Smooth muscle cell (in vitro differentiated cells): Measurements from ENCODE around the gene IGSF23. TPM values are rescaled to one million over a fixed set of nuclear protein-coding genes. Genes with fewer than 3 reads are reported as not detected.

Experiments
- DNase-seq: peaks from one replicate; lab custom pipeline; 2025; ENCODE audit not compliant: unreplicated experiment; lab: John Stamatoyannopoulos, UW
- H2AFZ ChIP-seq: fragments of 200-600 bp; sonication (generic); 2 replicates; pipeline ENCODE4 v1.6.0; 2016; ENCODE audit warnings: antibody characterized with exemption, low read depth, mild to moderate bottlenecking
- H3F3A ChIP-seq: fragments of 200-600 bp; sonication (generic); 2 replicates; pipeline ENCODE4 v1.6.0; 2017; ENCODE audit warnings: antibody characterized with exemption, low read depth
- H3K27ac ChIP-seq: fragments of 200-600 bp; sonication (generic); 2 replicates; pipeline ENCODE4 v1.5.1; 2016; ENCODE audit warnings: low read depth, mild to moderate bottlenecking
- H3K27me3 ChIP-seq: fragments of 200-600 bp; sonication (generic); 2 replicates; pipeline ENCODE4 v1.6.1; 2016; ENCODE audit warnings: low read depth, mild to moderate bottlenecking
- H3K36me3 ChIP-seq: fragments of 200-600 bp; sonication (generic); 2 replicates; pipeline ENCODE4 v1.5.1; 2016; ENCODE audit warnings: low read depth
- H3K4me1 ChIP-seq: fragments of 200-600 bp; sonication (generic); 2 replicates; pipeline ENCODE4 v1.5.1; 2016; ENCODE audit warnings: low read depth
- H3K4me2 ChIP-seq: fragments of 200-600 bp; sonication (generic); 2 replicates; pipeline ENCODE4 v1.6.0; 2016; ENCODE audit warnings: mild to moderate bottlenecking
- H3K4me3 ChIP-seq: fragments of 200-600 bp; sonication (generic); 2 replicates; pipeline ENCODE4 v1.5.1; 2016; ENCODE audit warnings: mild to moderate bottlenecking
- H3K79me2 ChIP-seq: fragments of 200-600 bp; sonication (generic); 2 replicates; pipeline ENCODE4 v1.6.0; 2016; ENCODE audit warnings: low read depth, mild to moderate bottlenecking
- H3K9ac ChIP-seq: fragments of 200-600 bp; sonication (generic); 2 replicates; pipeline ENCODE4 v1.6.0; 2016; ENCODE audit warnings: low read depth
- H3K9me3 ChIP-seq: fragments of 200-600 bp; sonication (generic); replicated peaks from 2 replicates; pipeline ENCODE4 v1.5.1; 2016; ENCODE audit warnings: low read depth
- H4K20me1 ChIP-seq: fragments of 200-600 bp; sonication (generic); 2 replicates; pipeline ENCODE4 v1.6.0; 2016; ENCODE audit warnings: low read depth
- CTCF ChIP-seq: fragments of 200-600 bp; sonication (generic); IDR thresholded peaks from 2 replicates; pipeline ENCODE4 v1.5.1; 2017; ENCODE audit warnings: borderline replicate concordance, mild to moderate bottlenecking, antibody characterized with exemption; ENCODE audit not compliant: insufficient read depth, poor library complexity, severe bottlenecking
- WGBS: methylation state at CpG from one replicate; pipeline ENCODE4 v1.1.7; 2016; ENCODE audit warnings: low lambda C conversion rate; 5-methylcytosine and 5-hydroxymethylcytosine counted together
- polyA plus RNA-seq: library from polyadenylated mRNA; unstranded; fragments of >200 nt; fragmentation: Nextera tagmentation; extraction: Ambion mirVana; gene quantifications from 2 replicates; pipeline ENCODE4 v1.2.1, GENCODE V29; 2016
- total RNA-seq: library from RNA; depleted of rRNA; stranded (reverse); fragments of >200 nt; gene quantifications from 2 replicates; pipeline ENCODE4 v1.2.3, GENCODE V29; 2014

The IGSF23 gene
- total and polyA plus RNA-seq, 2 experiments from 2014 or later: not detected

- 95% methylated on average over 5 of the region's 5 CpGs for WGBS
These were observed 24.0 kb downstream of the IGSF23 start for GRCh38 chr19:44637390-44637764.

GRCh38 chr19:44640518-44640917, 27.2 kb downstream of the IGSF23 start:
- Histone ChIP-seq H3K27ac (no peak overlapping the region), H2AFZ (no peak overlapping the region), H3K27me3 (no peaks in the 10 kb centered on the region), H3K4me3 (no peak overlapping the region), H3K9me3 (no peaks in the 10 kb centered on the region), H3K36me3 (no peaks in the 10 kb centered on the region), H3F3A (peaks cover 5% of the 10 kb centered on the region), H3K4me2 (no peak overlapping the region), H3K9ac (no peak overlapping the region), H3K4me1 (no peaks in the 10 kb centered on the region), H3K79me2 (peaks cover 9% of the 10 kb centered on the region), H4K20me1 (peaks cover 2% of the 10 kb centered on the region)
- 96% methylated on average over 3 of the region's 3 CpGs for WGBS
- no peak for TF ChIP-seq CTCF
- no peak for DNase-seq

More at GRCh38 chr19:44637390-44637764, 24.0 kb downstream of the IGSF23 start:
- no peaks in the 10 kb centered on the region for H3K79me2 ChIP-seq
- no peaks in the 10 kb centered on the region for H3K27me3 ChIP-seq
- no peak overlapping the region for H3K9ac ChIP-seq
- no peak overlapping the region for H3K27ac ChIP-seq
- H3F3A ChIP-seq: peaks cover 5% of the 10 kb centered on the region
- H3K4me3 ChIP-seq: no peak overlapping the region
- TF ChIP-seq CTCF: no peak
- no peak overlapping the region for H2AFZ ChIP-seq
- H3K4me2 ChIP-seq: no peak overlapping the region
- no peak for DNase-seq
- H4K20me1 ChIP-seq: no peaks in the 10 kb centered on the region
- H3K9me3 ChIP-seq: no peaks in the 10 kb centered on the region
- H3K4me1 ChIP-seq: no peaks in the 10 kb centered on the region
- no peaks in the 10 kb centered on the region for H3K36me3 ChIP-seq

GRCh38 chr19:44641501-44642265, 28.3 kb downstream of the IGSF23 start:
- Histone ChIP-seq H2AFZ (no peak overlapping the region), H3F3A (peaks cover 5% of the 10 kb centered on the region), H3K9me3 (no peaks in the 10 kb centered on the region), H3K9ac (no peak overlapping the region), H3K4me3 (no peak overlapping the region), H3K4me1 (no peaks in the 10 kb centered on the region), H4K20me1 (peaks cover 14% of the 10 kb centered on the region), H3K79me2 (peaks cover 21% of the 10 kb centered on the region), H3K4me2 (no peak overlapping the region), H3K27me3 (no peaks in the 10 kb centered on the region), H3K27ac (no peak overlapping the region), H3K36me3 (no peaks in the 10 kb centered on the region)
- 84% methylated on average over 9 of the region's 9 CpGs for WGBS
- no peak for DNase-seq
- no peak for TF ChIP-seq CTCF

GRCh38 chr19:44642377-44642776, 29.0 kb downstream of the IGSF23 start:
- Histone ChIP-seq H3F3A (peaks cover 5% of the 10 kb centered on the region), H3K9ac (no peak overlapping the region), H3K9me3 (no peaks in the 10 kb centered on the region), H3K4me2 (no peak overlapping the region), H3K79me2 (peaks cover 23% of the 10 kb centered on the region), H3K4me3 (no peak overlapping the region), H3K27ac (no peak overlapping the region), H3K27me3 (no peaks in the 10 kb centered on the region), H4K20me1 (peaks cover 14% of the 10 kb centered on the region), H2AFZ (no peak overlapping the region), H3K36me3 (no peaks in the 10 kb centered on the region), H3K4me1 (no peaks in the 10 kb centered on the region)
- 4% methylated on average over 1 of the region's 1 CpG for WGBS
- no peak for DNase-seq
- no peak for TF ChIP-seq CTCF
